GM12878 (cell line): ENCODE measurements around the gene KIAA1671. TPM values are rescaled to one million over a fixed set of nuclear protein-coding genes. Genes with fewer than 3 reads are reported as not detected.

Experiments used
- ATAC-seq: fragments of 200-7000 bp; cut with Tn5 transposase; 3 replicates; pipeline ENCODE4 v1.9.1; 2020; ENCODE audit warnings: mild to moderate bottlenecking, moderate library complexity
- BruUV-seq: library from RNA; stranded (reverse); fragments of 400-500 nt; replicated peaks from 2 replicates; lab custom pipeline; 2021; lab: Mats Ljungman, UMichigan
- CTCF ChIA-PET: fragments of 300-600 bp; sonication (Branson Sonifier 250); formaldehyde crosslinking; extraction: SDS; loops from one replicate; lab custom pipeline; 2021; ENCODE audit warnings: inconsistent platforms; lab: Yijun Ruan, JAX
- POLR2A ChIA-PET: fragments of 350-600 bp; formaldehyde crosslinking; extraction: SDS; loops from one replicate; lab custom pipeline; 2021; ENCODE audit warnings: inconsistent platforms; lab: Charles Lee
- RAD21 ChIA-PET: fragments of 300-600 bp; sonication (Branson Sonifier 250); formaldehyde crosslinking; loops from one replicate; lab custom pipeline; 2023; ENCODE audit warnings: antibody characterized with exemption; ENCODE audit not compliant: unreplicated experiment; lab: Charles Lee
- SMC1A ChIA-PET: fragments of 300-600 bp; sonication (Branson Sonifier 250); formaldehyde crosslinking; loops from one replicate; lab custom pipeline; 2023; ENCODE audit not compliant: unreplicated experiment, uncharacterized antibody; lab: Charles Lee
- DNase-seq: peaks from one replicate; pipeline ENCODE4 v3.0.0-alpha.2; 2011; ENCODE audit warnings: low read depth, low spot score
- FAIRE-seq: peaks from 3 replicates; lab custom pipeline; 2011; peaks lifted over from hg19 to GRCh38; lab: Jason Lieb, UNC
- H2AFZ ChIP-seq: 2 replicates; pipeline ENCODE4 v1.6.0; 2011; ENCODE audit warnings: low read depth, low read length, control low read depth; ENCODE audit not compliant: control insufficient read depth
- H3K27ac ChIP-seq: 2 replicates; pipeline ENCODE4 v1.5.1; 2011; ENCODE audit warnings: control low read depth; ENCODE audit not compliant: control insufficient read depth, insufficient read depth
- H3K27me3 ChIP-seq, 2 experiments: replicated peaks in 1 of 2; 2 replicates each; pipeline versions ENCODE4 v1.6.0 to v1.6.1; 2011; ENCODE audit warnings: low read length in 1 of 2; ENCODE audit not compliant: control insufficient read depth in 2 of 2, insufficient read depth in 2 of 2
- H3K36me3 ChIP-seq, 2 experiments: 2 replicates each; pipeline ENCODE4 v1.5.1; 2011; ENCODE audit warnings: low read length in 1 of 2; ENCODE audit not compliant: control insufficient read depth in 2 of 2, insufficient read depth in 2 of 2
- H3K4me1 ChIP-seq: 2 replicates; pipeline ENCODE4 v1.6.1; 2011; ENCODE audit warnings: mild to moderate bottlenecking, low read length, moderate library complexity, mixed read lengths; ENCODE audit not compliant: control insufficient read depth, insufficient read depth
- H3K4me2 ChIP-seq: 2 replicates; pipeline ENCODE4 v1.6.0; 2011; ENCODE audit warnings: control low read depth; ENCODE audit not compliant: control insufficient read depth, insufficient read depth
- H3K4me3 ChIP-seq: fragments of 200-600 bp; sonication (generic); 2 replicates; pipeline ENCODE4 v1.5.1; 2016
- H3K79me2 ChIP-seq: 2 replicates; pipeline ENCODE4 v1.6.0; 2011; ENCODE audit warnings: low read length; ENCODE audit not compliant: control insufficient read depth, insufficient read depth
- H3K9ac ChIP-seq: 2 replicates; pipeline ENCODE4 v1.8.0; 2011; ENCODE audit warnings: low read length, control low read depth, mixed read lengths; ENCODE audit not compliant: control insufficient read depth, insufficient read depth
- H3K9me3 ChIP-seq: replicated peaks from 3 replicates; pipeline ENCODE4 v1.5.1; 2011; ENCODE audit warnings: mild to moderate bottlenecking, low read length; ENCODE audit not compliant: control insufficient read depth, insufficient read depth
- H4K20me1 ChIP-seq: 2 replicates; pipeline ENCODE4 v1.6.0; 2011; ENCODE audit not compliant: control insufficient read depth, insufficient read depth
- BACH1 ChIP-seq: fragments of 450-650 bp; IDR thresholded peaks from 2 replicates; pipeline ENCODE4 v1.6.1; 2017; ENCODE audit warnings: mild to moderate bottlenecking, borderline replicate concordance
- EZH2 ChIP-seq: IDR thresholded peaks from 2 replicates; pipeline ENCODE4 v1.6.1; 2012; ENCODE audit warnings: low read depth, mild to moderate bottlenecking, control low read depth, inconsistent platforms, low read length, borderline replicate concordance; ENCODE audit not compliant: control insufficient read depth
- HCFC1 ChIP-seq: fragments of 150-350 bp; IDR thresholded peaks from 2 replicates; pipeline ENCODE4 v1.6.1; 2014; ENCODE audit warnings: low read length
- JUNB ChIP-seq: IDR thresholded peaks from 2 replicates; pipeline ENCODE4 v1.6.1; 2016; ENCODE audit warnings: antibody characterized with exemption, mild to moderate bottlenecking
- SP1 ChIP-seq: IDR thresholded peaks from one replicate; pipeline ENCODE4 v1.6.1; 2011; ENCODE audit warnings: low read depth, low read length
- TARDBP ChIP-seq: IDR thresholded peaks from 2 replicates; pipeline ENCODE4 v1.6.1; 2016; ENCODE audit warnings: borderline replicate concordance
- YBX1 ChIP-seq: fragments of 450-650 bp; IDR thresholded peaks from 2 replicates; pipeline ENCODE4 v1.6.1; 2016; ENCODE audit warnings: antibody characterized with exemption
- WGBS: methylation state at CpG from one replicate; pipeline ENCODE4 v1.1.6; 2016; ENCODE audit warnings: low lambda C conversion rate; ENCODE audit not compliant: insufficient replicate concordance, insufficient coverage; ENCODE audit errors: missing lambda C conversion rate; 5-methylcytosine and 5-hydroxymethylcytosine counted together
- in situ Hi-C: fragments of 300-500 bp; cut with MboI; formaldehyde crosslinking; loops from 9 replicates; pipeline ENCODE4 v1.14.3; 2018; ENCODE audit warnings: mixed read lengths
- intact Hi-C: fragments of 100-400 bp; cut with micrococcal nuclease; formaldehyde crosslinking; loops from one replicate; pipeline ENCODE4 v1.14.2; 2022; ENCODE audit not compliant: unreplicated experiment
- polyA plus RNA-seq, 11 experiments: library from polyadenylated mRNA; depleted of rRNA in 4 of 11; unstranded in 6 of 11; stranded (reverse) in 5 of 11; fragments of >200 nt; fragmentation: Nextera tagmentation in 4 of 11; fragmentation: Illumina TruSeq in 1 of 11; extraction: Ambion mirVana in 4 of 11; extraction: Trizol in 1 of 11; gene quantifications; 1 replicate in 1 of 11; 2 replicates in 10 of 11; pipeline versions ENCODE4 v1.2.1 to v1.2.3, GENCODE V29; 2011 to 2016; ENCODE audit warnings: inconsistent platforms in 2 of 11, missing spikeins in 2 of 11, low read depth in 1 of 11
- total RNA-seq, 4 experiments: library from RNA; depleted of rRNA in 3 of 4; stranded (reverse); fragments of >200 nt in 3 of 4; fragmentation: Illumina TruSeq in 1 of 4; extraction: Trizol in 1 of 4; gene quantifications; 2 replicates each; pipeline versions ENCODE4 v1.2.1 to v1.2.3, GENCODE V29; 2013 to 2021
- TF ChIP-seq, protein P1 (sequence below): fragments of 450-650 bp; formaldehyde crosslinking; IDR thresholded peaks from 2 replicates; pipeline ENCODE4 v1.4.0; 2020; ENCODE audit warnings: mild to moderate bottlenecking, moderate library complexity

KIAA1671 gene
- total and polyA plus RNA-seq, 10 of the 15 experiments (the other 5 are each of a cell fraction or from before 2014, with no cell fraction given), result 0.05 to 2.7 (median 0.33) TPM

DNA sequence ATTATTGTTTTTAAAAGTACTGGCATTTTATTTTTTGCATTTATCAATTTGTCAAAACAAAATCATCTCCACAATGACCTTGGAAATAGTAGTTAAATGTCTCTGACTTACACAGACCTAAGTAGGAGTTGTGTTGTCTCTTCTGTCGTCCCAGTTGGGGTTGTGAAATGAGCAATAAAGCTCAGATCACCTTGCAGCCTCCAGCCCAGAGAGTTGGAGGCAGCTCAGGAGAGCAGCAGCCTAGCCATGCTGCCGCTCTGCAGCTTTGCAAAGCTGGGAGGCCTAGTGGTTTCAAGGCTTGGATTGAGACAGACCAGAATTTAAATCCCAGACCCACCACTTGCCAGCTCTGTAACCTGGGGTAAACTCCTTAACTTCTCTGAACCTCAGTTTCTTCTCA, 181.9 kb downstream of the KIAA1671 start (continued):
- TF ChIP-seq BACH1 (no peak), SP1 (no peak), TARDBP (no peak), YBX1 (no peak), JUNB (no peak), HCFC1 (no peak)

DNA sequence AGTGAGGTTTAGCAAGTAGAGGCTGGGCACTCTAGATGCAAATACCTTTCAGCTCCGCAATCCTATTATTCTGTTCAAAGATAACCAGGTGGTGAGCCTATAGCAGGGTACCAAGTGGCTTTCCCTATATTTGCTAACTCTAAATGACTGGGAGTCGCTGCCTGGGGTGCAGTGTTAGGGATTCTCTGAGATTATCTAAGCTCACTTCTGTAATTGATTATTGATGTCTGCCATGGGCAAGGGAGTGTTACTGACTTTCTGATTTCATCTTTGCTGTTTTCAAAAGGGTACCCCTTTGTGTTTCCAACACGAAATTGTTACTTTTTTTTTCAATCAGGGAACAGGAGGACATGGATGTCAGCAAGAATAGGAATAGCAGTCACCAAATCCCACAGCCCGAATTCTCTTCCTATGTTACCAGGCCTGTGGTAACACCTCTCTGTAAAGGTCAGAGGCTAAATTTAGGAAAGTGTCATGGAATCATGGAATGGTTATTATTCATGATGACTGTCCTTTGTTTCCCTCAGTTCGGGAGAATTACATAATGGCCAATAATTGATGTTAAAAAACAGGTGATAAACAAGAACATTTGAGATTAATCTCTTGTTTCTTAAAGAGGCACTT, 184.5 kb downstream of the KIAA1671 start:
- no peaks in the 10 kb centered on the region; the same call in 2 of the 3 replicates for H3K9me3 ChIP-seq
- 2% methylated on average over 5 of the region's 5 CpGs for WGBS
- no peaks in the 10 kb centered on the region for H3K27me3 ChIP-seq
- intact Hi-C loops, result no loop called here
- no peaks in the 10 kb centered on the region for H3K36me3 ChIP-seq
- ATAC-seq (no peak), FAIRE-seq (no peak), DNase-seq (no peak)
- in situ Hi-C loops, result no loop called here
- POLR2A ChIA-PET, result interaction anchor here (0.6 kb wide), 1 partner anchor 28 kb away, joined by 3 read pairs; no protein-coding TSS in a partner anchor
- BruUV-seq, result no TSS peak
- H3K4me3 ChIP-seq, result no peak overlapping the region
- H3K4me2 ChIP-seq, result no peak overlapping the region
- TF ChIP-seq, protein P1, sequence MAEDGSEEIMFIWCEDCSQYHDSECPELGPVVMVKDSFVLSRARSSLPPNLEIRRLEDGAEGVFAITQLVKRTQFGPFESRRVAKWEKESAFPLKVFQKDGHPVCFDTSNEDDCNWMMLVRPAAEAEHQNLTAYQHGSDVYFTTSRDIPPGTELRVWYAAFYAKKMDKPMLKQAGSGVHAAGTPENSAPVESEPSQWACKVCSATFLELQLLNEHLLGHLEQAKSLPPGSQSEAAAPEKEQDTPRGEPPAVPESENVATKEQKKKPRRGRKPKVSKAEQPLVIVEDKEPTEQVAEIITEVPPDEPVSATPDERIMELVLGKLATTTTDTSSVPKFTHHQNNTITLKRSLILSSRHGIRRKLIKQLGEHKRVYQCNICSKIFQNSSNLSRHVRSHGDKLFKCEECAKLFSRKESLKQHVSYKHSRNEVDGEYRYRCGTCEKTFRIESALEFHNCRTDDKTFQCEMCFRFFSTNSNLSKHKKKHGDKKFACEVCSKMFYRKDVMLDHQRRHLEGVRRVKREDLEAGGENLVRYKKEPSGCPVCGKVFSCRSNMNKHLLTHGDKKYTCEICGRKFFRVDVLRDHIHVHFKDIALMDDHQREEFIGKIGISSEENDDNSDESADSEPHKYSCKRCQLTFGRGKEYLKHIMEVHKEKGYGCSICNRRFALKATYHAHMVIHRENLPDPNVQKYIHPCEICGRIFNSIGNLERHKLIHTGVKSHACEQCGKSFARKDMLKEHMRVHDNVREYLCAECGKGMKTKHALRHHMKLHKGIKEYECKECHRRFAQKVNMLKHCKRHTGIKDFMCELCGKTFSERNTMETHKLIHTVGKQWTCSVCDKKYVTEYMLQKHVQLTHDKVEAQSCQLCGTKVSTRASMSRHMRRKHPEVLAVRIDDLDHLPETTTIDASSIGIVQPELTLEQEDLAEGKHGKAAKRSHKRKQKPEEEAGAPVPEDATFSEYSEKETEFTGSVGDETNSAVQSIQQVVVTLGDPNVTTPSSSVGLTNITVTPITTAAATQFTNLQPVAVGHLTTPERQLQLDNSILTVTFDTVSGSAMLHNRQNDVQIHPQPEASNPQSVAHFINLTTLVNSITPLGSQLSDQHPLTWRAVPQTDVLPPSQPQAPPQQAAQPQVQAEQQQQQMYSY (CRISPR knock-in tag), result no peak
- TF ChIP-seq EZH2, result no peak
- no peaks in the 10 kb centered on the region for H3K4me1 ChIP-seq
- no peaks in the 10 kb centered on the region for H3K79me2 ChIP-seq
- H2AFZ ChIP-seq, result no peak overlapping the region
- no peak overlapping the region for H3K9ac ChIP-seq
- SMC1A ChIA-PET, result no interaction called here
- RAD21 ChIA-PET, result no interaction called here
- CTCF ChIA-PET, result interaction anchor here (1.1 to 1.5 kb wide), 2 partner anchors 24 to 62 kb away, joined by 3 to 4 read pairs; no protein-coding TSS in a partner anchor
- H4K20me1 ChIP-seq, result no peaks in the 10 kb centered on the region
- H3K27ac ChIP-seq, result no peak overlapping the region
